ENCODE data around the gene DHX32.

- no peak for TF ChIP-seq POLR2A (IDR thresholded peaks at IDR 0.05)
- peak; percentile 67 to 96 (median 94) for TF ChIP-seq CTCF (IDR thresholded peaks at IDR 0.05)
Measured at GRCh38 chr10:125868372-125868975, 12.6 kb downstream of the DHX32 start.
